GM12892 (cell line): ENCODE measurements around the gene RTN4.

ENCODE experiments used
- DNase-seq: peaks from one replicate; pipeline ENCODE4 v3.0.0; 2011; ENCODE audit not compliant: insufficient read length
- FAIRE-seq: peaks from 2 replicates; lab custom pipeline; 2011; peaks lifted over from hg19 to GRCh38; lab: Jason Lieb, UNC
- POLR2A ChIP-seq: IDR thresholded peaks from 2 replicates; pipeline ENCODE4 v1.6.1; 2011; ENCODE audit warnings: low read depth, low read length, control low read depth
- POLR2AphosphoS5 ChIP-seq: IDR thresholded peaks from 2 replicates; pipeline ENCODE4 v1.6.1; 2011; ENCODE audit warnings: low read depth, low read length, control low read depth
- TAF1 ChIP-seq: IDR thresholded peaks from 2 replicates; pipeline ENCODE4 v1.6.1; 2011; ENCODE audit warnings: low read depth, mild to moderate bottlenecking, control low read depth, low read length, borderline replicate concordance

The RTN4 gene

GRCh38 chr2:55026202-55026601, 24.0 kb downstream of the RTN4 start:
- FAIRE-seq (no peak), DNase-seq (no peak)

GRCh38 chr2:55025627-55026026, 24.6 kb downstream of the RTN4 start:
- no peak for DNase-seq
- TF ChIP-seq POLR2A (no peak), POLR2AphosphoS5 (no peak), TAF1 (no peak)
- FAIRE-seq, result peak; percentile 51

More at GRCh38 chr2:55026202-55026601, 24.0 kb downstream of the RTN4 start:
- no peak for TF ChIP-seq TAF1
- no peak for TF ChIP-seq POLR2A
- TF ChIP-seq POLR2AphosphoS5, result no peak

- peak; percentile 50 for FAIRE-seq
- TF ChIP-seq POLR2AphosphoS5 (no peak), POLR2A (no peak)
- no peak for DNase-seq
These were observed 25.2 kb downstream of the RTN4 start for GRCh38 chr2:55025082-55025481.

GRCh38 chr2:55022476-55022875, 27.8 kb downstream of the RTN4 start:
- FAIRE-seq, result no peak
- no peak for DNase-seq
- TF ChIP-seq TAF1 (no peak), POLR2AphosphoS5 (no peak), POLR2A (no peak)

- FAIRE-seq (peak; percentile 5), DNase-seq (no peak)
- no peak for TF ChIP-seq POLR2A
- no peak for TF ChIP-seq POLR2AphosphoS5
- TF ChIP-seq TAF1, result no peak
These were observed 30.6 kb downstream of the RTN4 start for GRCh38 chr2:55019526-55020258.

- no peak for TF ChIP-seq POLR2A
- TF ChIP-seq POLR2AphosphoS5, result no peak
- no peak for TF ChIP-seq TAF1
- FAIRE-seq, result no peak
- no peak for DNase-seq
These were observed 31.6 kb downstream of the RTN4 start for GRCh38 chr2:55018619-55019018.

- FAIRE-seq (no peak), DNase-seq (no peak)
- TF ChIP-seq POLR2A (no peak), TAF1 (no peak), POLR2AphosphoS5 (no peak)
These were observed 32.4 kb downstream of the RTN4 start for GRCh38 chr2:55017880-55018279.

GRCh38 chr2:55017428-55017827, 32.8 kb downstream of the RTN4 start:
- TF ChIP-seq TAF1 (no peak), POLR2A (no peak), POLR2AphosphoS5 (no peak)
- no peak for FAIRE-seq
- no peak for DNase-seq

GRCh38 chr2:55014962-55015939, 35.0 kb downstream of the RTN4 start:
- no peak for DNase-seq
- TF ChIP-seq POLR2AphosphoS5 (no peak), TAF1 (no peak), POLR2A (no peak)
- FAIRE-seq, result peak; percentile 50

- FAIRE-seq, result no peak
These were observed 36.3 kb downstream of the RTN4 start for GRCh38 chr2:55013936-55014335.

GRCh38 chr2:55012672-55013484, 37.4 kb downstream of the RTN4 start:
- TF ChIP-seq TAF1 (no peak), POLR2A (no peak), POLR2AphosphoS5 (no peak)
- no peak for FAIRE-seq
- DNase-seq, result no peak

More at GRCh38 chr2:55013936-55014335, 36.3 kb downstream of the RTN4 start:
- no peak for DNase-seq
- TF ChIP-seq TAF1, result no peak
